HL-60 (cell line): ENCODE data around the gene DRC7.

Experiments
- DNase-seq, 2 experiments: peaks; one replicate each; pipeline ENCODE4 v3.0.0-alpha.2; 2010 to 2020; ENCODE audit warnings: low read depth in 1 of 2, low spot score in 1 of 2
- H3K27ac ChIP-seq: fragments of 250-450 bp; sonication (Bioruptor Pico); replicated peaks from 2 replicates; pipeline ENCODE4 v1.5.1; 2020; ENCODE audit warnings: mild to moderate bottlenecking, moderate library complexity
- H3K27me3 ChIP-seq: fragments of 250-450 bp; sonication (Bioruptor Pico); 2 replicates; pipeline ENCODE4 v1.5.1; 2021; ENCODE audit warnings: mild to moderate bottlenecking, moderate library complexity; ENCODE audit not compliant: insufficient read depth, poor library complexity, severe bottlenecking
- H3K4me3 ChIP-seq: replicated peaks from 2 replicates; pipeline ENCODE4 v1.5.1; 2011; ENCODE audit warnings: mild to moderate bottlenecking, control low read depth, low read length; ENCODE audit not compliant: insufficient read depth
- CTCF ChIP-seq: IDR thresholded peaks from one replicate; pipeline ENCODE4 v1.5.1; 2011; ENCODE audit warnings: low read length, control low read depth, inconsistent platforms; ENCODE audit not compliant: insufficient read depth
- GABPA ChIP-seq: IDR thresholded peaks from 2 replicates; pipeline ENCODE4 v1.6.1; 2012; ENCODE audit warnings: low read depth
- POLR2AphosphoS5 ChIP-seq: IDR thresholded peaks from 2 replicates; pipeline ENCODE4 v1.6.1; 2012; ENCODE audit warnings: low read depth
- REST ChIP-seq: IDR thresholded peaks from 2 replicates; pipeline ENCODE4 v1.6.1; 2012; ENCODE audit warnings: low read depth; ENCODE audit not compliant: insufficient replicate concordance
- SPI1 ChIP-seq: IDR thresholded peaks from 2 replicates; pipeline ENCODE4 v1.6.1; 2012; ENCODE audit warnings: low read depth, mild to moderate bottlenecking, borderline replicate concordance

Gene DRC7

GRCh38 chr16:57726433-57726947 lies 31.9 kb downstream of the DRC7 start:
- TF ChIP-seq GABPA (no peak), CTCF (no peak), POLR2AphosphoS5 (no peak), REST (no peak), SPI1 (no peak)
- Histone ChIP-seq H3K27ac (no peak overlapping the region), H3K27me3 (no peaks in the 10 kb centered on the region), H3K4me3 (no peak overlapping the region)
- DNase-seq, result no peak

GRCh38 chr16:57727610-57728009 lies 33.0 kb downstream of the DRC7 start:
- TF ChIP-seq SPI1 (no peak), CTCF (no peak), POLR2AphosphoS5 (no peak), GABPA (no peak), REST (no peak)
- no peak overlapping the region for H3K4me3 ChIP-seq
- H3K27ac ChIP-seq, result no peak overlapping the region
- no peaks in the 10 kb centered on the region for H3K27me3 ChIP-seq
- no peak for DNase-seq

GRCh38 chr16:57728336-57729181 lies 34.0 kb downstream of the DRC7 start:
- H3K4me3 ChIP-seq, result no peak overlapping the region
- no peak for DNase-seq
- TF ChIP-seq CTCF (no peak), POLR2AphosphoS5 (no peak), SPI1 (no peak), REST (no peak), GABPA (no peak)
- no peak overlapping the region for H3K27ac ChIP-seq
- no peaks in the 10 kb centered on the region for H3K27me3 ChIP-seq
